ENCODE data around the gene SUSD2. TPM values are rescaled to one million over a fixed set of nuclear protein-coding genes. Genes with fewer than 3 reads are reported as not detected.

Gene SUSD2
- total RNA-seq, 1 donor from 2014 or later: 3.1 TPM

- intact Hi-C loops (cut with DNase I): no loop called here
- DNase-seq (ENCODE audit: low spot score): no peak
Measured at GRCh38 chr22:24148266-24149197, 32.8 kb upstream of the SUSD2 start.

GRCh38 chr22:24149198-24149590, 32.1 kb upstream of the SUSD2 start:
- no peak for DNase-seq (ENCODE audit: low spot score)
- intact Hi-C loops (cut with DNase I): no loop called here

GRCh38 chr22:24153353-24153752, 27.9 kb upstream of the SUSD2 start:
- intact Hi-C loops (cut with DNase I): no loop called here
- DNase-seq (ENCODE audit: low spot score): no peak

GRCh38 chr22:24153959-24154358, 27.3 kb upstream of the SUSD2 start:
- no peak for DNase-seq (ENCODE audit: low spot score)
- intact Hi-C loops (cut with DNase I): no loop called here

GRCh38 chr22:24154826-24155225, 26.5 kb upstream of the SUSD2 start:
- intact Hi-C loops (cut with DNase I): loop anchor here (5.0 kb wide), 1 partner anchor 48 kb away; no protein-coding TSS in a partner anchor
- DNase-seq (ENCODE audit: low spot score): no peak

- intact Hi-C loops (cut with DNase I): loop anchor here (5.0 kb wide), 1 partner anchor 48 kb away; no protein-coding TSS in a partner anchor
- DNase-seq (ENCODE audit: low spot score): peak; percentile 91
Measured at GRCh38 chr22:24155627-24156140, 25.6 kb upstream of the SUSD2 start.

GRCh38 chr22:24156141-24156912, 25.0 kb upstream of the SUSD2 start:
- intact Hi-C loops (cut with DNase I): loop anchor here (5.0 kb wide), 1 partner anchor 49 kb away; no protein-coding TSS in a partner anchor
- DNase-seq (ENCODE audit: low spot score): no peak

- DNase-seq (ENCODE audit: low spot score): peak; percentile 95
- intact Hi-C loops (cut with DNase I): loop anchor here (5.0 kb wide), 1 partner anchor 50 kb away; no protein-coding TSS in a partner anchor
Measured at GRCh38 chr22:24156913-24157821, 24.1 kb upstream of the SUSD2 start.

- intact Hi-C loops (cut with DNase I): loop anchor here (5.0 kb wide), 1 partner anchor 50 kb away; no protein-coding TSS in a partner anchor
- no peak for DNase-seq (ENCODE audit: low spot score)
Measured at GRCh38 chr22:24157822-24158135, 23.5 kb upstream of the SUSD2 start.

GRCh38 chr22:24159650-24160049, 21.6 kb upstream of the SUSD2 start:
- DNase-seq (ENCODE audit: low spot score): no peak
- intact Hi-C loops (cut with DNase I): loop anchor here (5.0 kb wide), 2 partner anchors 52 to 152 kb away; partner anchors contain the start of gene GSTT4

GRCh38 chr22:24160546-24160945, 20.7 kb upstream of the SUSD2 start:
- intact Hi-C loops (cut with DNase I): loop anchor here (5.0 kb wide), 1 partner anchor 153 kb away; the partner anchor contains the start of gene GSTT4
- no peak for DNase-seq (ENCODE audit: low spot score)

- intact Hi-C loops (cut with DNase I): loop anchor here (5.0 kb wide), 1 partner anchor 154 kb away; the partner anchor contains the start of gene GSTT4
- DNase-seq (ENCODE audit: low spot score): no peak
Measured at GRCh38 chr22:24161485-24161884, 19.8 kb upstream of the SUSD2 start.

- no peak for DNase-seq (ENCODE audit: low spot score)
- intact Hi-C loops (cut with DNase I): loop anchor here (5.0 kb wide), 1 partner anchor 155 kb away; the partner anchor contains the start of gene GSTT4
Measured at GRCh38 chr22:24161909-24162308, 19.4 kb upstream of the SUSD2 start.

GRCh38 chr22:24162436-24162835, 18.9 kb upstream of the SUSD2 start:
- no peak for DNase-seq (ENCODE audit: low spot score)
- intact Hi-C loops (cut with DNase I): loop anchor here (5.0 kb wide), 1 partner anchor 155 kb away; the partner anchor contains the start of gene GSTT4

GRCh38 chr22:24164243-24164642, 17.0 kb upstream of the SUSD2 start:
- intact Hi-C loops (cut with DNase I): loop anchor here (5.0 kb wide), 1 partner anchor 157 kb away; the partner anchor contains the start of gene GSTT4
- no peak for DNase-seq (ENCODE audit: low spot score)

GRCh38 chr22:24164940-24165339, 16.3 kb upstream of the SUSD2 start:
- intact Hi-C loops (cut with DNase I): loop anchor here (5.0 kb wide), 2 partner anchors 98 to 158 kb away; partner anchors contain the start of gene GSTT4
- DNase-seq (ENCODE audit: low spot score): no peak

- intact Hi-C loops (cut with DNase I): loop anchor here (5.0 kb wide), 1 partner anchor 98 kb away; no protein-coding TSS in a partner anchor
- DNase-seq (ENCODE audit: low spot score): no peak
Measured at GRCh38 chr22:24165673-24166072, 15.6 kb upstream of the SUSD2 start.

GRCh38 chr22:24166811-24167210, 14.5 kb upstream of the SUSD2 start:
- intact Hi-C loops (cut with DNase I): loop anchor here (5.0 kb wide), 1 partner anchor 100 kb away; no protein-coding TSS in a partner anchor

More at GRCh38 chr22:24166811-24167210, 14.5 kb upstream of the SUSD2 start:
- DNase-seq (ENCODE audit: low spot score): no peak
